IMR-90 (cell line): ENCODE measurements around the gene TET1. TPM values are rescaled to one million over a fixed set of nuclear protein-coding genes. Genes with fewer than 3 reads are reported as not detected.

ENCODE experiments used
- ATAC-seq: fragments of 200-7000 bp; cut with Tn5 transposase; 2 replicates; pipeline ENCODE4 v1.9.1; 2020; ENCODE audit warnings: low read depth, mild to moderate bottlenecking, moderate library complexity
- BruUV-seq: library from RNA; stranded (reverse); fragments of 400-500 nt; replicated peaks from 2 replicates; lab custom pipeline; 2021; lab: Mats Ljungman, UMichigan
- CTCF ChIA-PET: fragments of 300-600 bp; formaldehyde crosslinking; extraction: SDS; loops from one replicate; lab custom pipeline; 2021; ENCODE audit warnings: antibody characterized with exemption; lab: Yijun Ruan, JAX
- POLR2A ChIA-PET: fragments of 300-600 bp; sonication (Branson Sonifier 250); formaldehyde crosslinking; loops from one replicate; lab custom pipeline; 2022; ENCODE audit warnings: antibody characterized with exemption; ENCODE audit not compliant: unreplicated experiment; lab: Charles Lee
- DNase-seq: peaks from one replicate; pipeline ENCODE4 v3.0.0; 2013
- H2AFZ ChIP-seq: replicated peaks from 2 replicates; pipeline ENCODE3; 2013; ENCODE audit warnings: low read length, mild to moderate bottlenecking; ENCODE audit not compliant: poor library complexity
- H2AK5ac ChIP-seq: 2 replicates; pipeline ENCODE4 v1.6.1; 2013; ENCODE audit warnings: low read depth, low read length, inconsistent platforms
- H2AK9ac ChIP-seq: replicated peaks from 2 replicates; pipeline ENCODE3; 2013; ENCODE audit warnings: mild to moderate bottlenecking, low read depth, low read length, moderate library complexity; ENCODE audit not compliant: poor library complexity
- H2BK120ac ChIP-seq: 2 replicates; pipeline ENCODE4 v1.6.1; 2013; ENCODE audit warnings: low read depth, low read length, inconsistent platforms
- H2BK15ac ChIP-seq: 3 replicates; pipeline ENCODE4 v1.6.1; 2013; ENCODE audit warnings: low read depth, low read length, inconsistent platforms
- H2BK20ac ChIP-seq: 2 replicates; pipeline ENCODE4 v1.6.1; 2013; ENCODE audit warnings: low read depth, mild to moderate bottlenecking, inconsistent platforms, low read length, moderate library complexity
- H2BK5ac ChIP-seq: 2 replicates; pipeline ENCODE4 v1.6.1; 2013; ENCODE audit warnings: mild to moderate bottlenecking, low read depth, low read length, inconsistent platforms; ENCODE audit not compliant: poor library complexity, severe bottlenecking
- H3K14ac ChIP-seq: replicated peaks from 2 replicates; pipeline ENCODE4 v1.6.1; 2013; ENCODE audit warnings: low read depth, low read length, inconsistent platforms
- H3K18ac ChIP-seq: 2 replicates; pipeline ENCODE4 v1.6.1; 2013; ENCODE audit warnings: low read depth, low read length, control low read depth
- H3K23ac ChIP-seq: 2 replicates; pipeline ENCODE4 v1.6.1; 2013; ENCODE audit warnings: low read depth, low read length, inconsistent platforms
- H3K27ac ChIP-seq: 2 replicates; pipeline ENCODE4 v1.5.1; 2013; ENCODE audit warnings: mild to moderate bottlenecking, control low read depth, low read length; ENCODE audit not compliant: insufficient read depth
- H3K27me3 ChIP-seq: 2 replicates; pipeline ENCODE4 v1.6.1; 2013; ENCODE audit warnings: low read length; ENCODE audit not compliant: control insufficient read depth, insufficient read depth
- H3K36me3 ChIP-seq: 2 replicates; pipeline ENCODE4 v1.6.1; 2013; ENCODE audit warnings: low read length, mixed read lengths; ENCODE audit not compliant: control insufficient read depth, insufficient read depth
- H3K4ac ChIP-seq: 2 replicates; pipeline ENCODE4 v1.6.1; 2013; ENCODE audit warnings: low read depth, low read length, inconsistent platforms
- H3K4me1 ChIP-seq: 2 replicates; pipeline ENCODE4 v1.6.1; 2013; ENCODE audit warnings: low read length, mixed read lengths; ENCODE audit not compliant: control insufficient read depth, insufficient read depth
- H3K4me2 ChIP-seq: 2 replicates; pipeline ENCODE4 v1.6.1; 2013; ENCODE audit warnings: low read depth, mild to moderate bottlenecking, control low read depth, low read length, moderate library complexity
- H3K4me3 ChIP-seq: 2 replicates; pipeline ENCODE4 v1.5.1; 2013; ENCODE audit warnings: low read depth, mild to moderate bottlenecking, control low read depth, low read length, moderate library complexity; ENCODE audit not compliant: insufficient read depth
- H3K56ac ChIP-seq: 2 replicates; pipeline ENCODE4 v1.6.1; 2013; ENCODE audit warnings: low read length, inconsistent platforms; ENCODE audit not compliant: insufficient read depth; ENCODE audit errors: extremely low read depth
- H3K79me1 ChIP-seq, 2 experiments: 2 replicates each; pipeline ENCODE4 v1.6.1; 2013; ENCODE audit warnings: low read length in 2 of 2, inconsistent platforms in 1 of 2, low read depth in 1 of 2
- H3K9ac ChIP-seq: 2 replicates; pipeline ENCODE4 v1.6.1; 2013; ENCODE audit warnings: low read depth, low read length, control low read depth
- H3K9me1 ChIP-seq: 2 replicates; pipeline ENCODE4 v1.6.1; 2013; ENCODE audit warnings: low read length, inconsistent platforms; ENCODE audit not compliant: insufficient read depth
- H3K9me3 ChIP-seq: 2 replicates; pipeline ENCODE4 v1.6.1; 2013; ENCODE audit warnings: low read length; ENCODE audit not compliant: control insufficient read depth, insufficient read depth
- H4K20me1 ChIP-seq: 2 replicates; pipeline ENCODE4 v1.6.1; 2013; ENCODE audit warnings: low read length, inconsistent platforms; ENCODE audit not compliant: insufficient read depth
- H4K5ac ChIP-seq: 2 replicates; pipeline ENCODE4 v1.6.1; 2013; ENCODE audit warnings: mild to moderate bottlenecking, low read depth, low read length, control low read depth
- H4K8ac ChIP-seq, 2 experiments: 2 replicates each; pipeline ENCODE4 v1.6.1; 2013; ENCODE audit warnings: low read depth in 2 of 2, low read length in 2 of 2, control low read depth in 1 of 2, inconsistent platforms in 1 of 2
- H4K91ac ChIP-seq: 2 replicates; pipeline ENCODE4 v1.6.1; 2013; ENCODE audit warnings: low read depth, low read length, inconsistent platforms; ENCODE audit not compliant: insufficient read depth
- BHLHE40 ChIP-seq: fragments of 150-350 bp; IDR thresholded peaks from 2 replicates; pipeline ENCODE4 v1.6.1; 2016; ENCODE audit warnings: mild to moderate bottlenecking, low read depth, low read length
- CEBPB ChIP-seq: IDR thresholded peaks from 2 replicates; pipeline ENCODE4 v1.6.1; 2012; ENCODE audit warnings: low read depth, low read length, improper control_type of control experiment
- CHD1 ChIP-seq: IDR thresholded peaks from 2 replicates; pipeline ENCODE4 v1.6.1; 2012; ENCODE audit warnings: low read depth, low read length, improper control_type of control experiment
- CTCF ChIP-seq: conservative IDR thresholded peaks from 2 replicates; pipeline ENCODE4 v1.5.1; 2012; ENCODE audit warnings: mild to moderate bottlenecking, low read depth, low read length, improper control_type of control experiment
- FOS ChIP-seq: fragments of 150-350 bp; IDR thresholded peaks from 2 replicates; pipeline ENCODE4 v1.6.1; 2016; ENCODE audit warnings: low read depth, low read length
- MAFK ChIP-seq: IDR thresholded peaks from 2 replicates; pipeline ENCODE4 v1.6.1; 2012; ENCODE audit warnings: low read depth, low read length, improper control_type of control experiment
- NFE2L2 ChIP-seq: fragments of 150-350 bp; IDR thresholded peaks from 2 replicates; pipeline ENCODE4 v1.6.1; 2016; ENCODE audit warnings: low read depth, mild to moderate bottlenecking, low read length
- POLR2A ChIP-seq: IDR thresholded peaks from 2 replicates; pipeline ENCODE4 v1.6.1; 2012; ENCODE audit warnings: mild to moderate bottlenecking, low read depth, low read length
- RAD21 ChIP-seq: IDR thresholded peaks from 2 replicates; pipeline ENCODE4 v1.6.1; 2012; ENCODE audit warnings: low read length, improper control_type of control experiment
- RCOR1 ChIP-seq: IDR thresholded peaks from 2 replicates; pipeline ENCODE4 v1.6.1; 2012; ENCODE audit warnings: mild to moderate bottlenecking, low read length, improper control_type of control experiment; ENCODE audit not compliant: insufficient replicate concordance
- RFX5 ChIP-seq: IDR thresholded peaks from 2 replicates; pipeline ENCODE4 v1.8.0; 2012; ENCODE audit warnings: low read depth, mild to moderate bottlenecking, low read length, moderate library complexity
- SMC3 ChIP-seq: fragments of 150-350 bp; IDR thresholded peaks from 2 replicates; pipeline ENCODE4 v1.6.1; 2016; ENCODE audit warnings: low read depth, mild to moderate bottlenecking, antibody characterized with exemption, low read length, moderate library complexity
- WGBS, 2 experiments: methylation state at CpG; one replicate each; pipeline versions ENCODE4 v1.1.5 to v1.1.7; 2013; ENCODE audit warnings: missing lambda C conversion rate in 2 of 2; ENCODE audit not compliant: insufficient read length in 1 of 2; ENCODE audit errors: extremely low coverage in 2 of 2; 5-methylcytosine and 5-hydroxymethylcytosine counted together
- dilution Hi-C: fragments of 300-500 bp; cut with HindIII; formaldehyde crosslinking; loops from one replicate; pipeline ENCODE4 v1.14.3; 2018; ENCODE audit warnings: low sequenced_read_pairs; ENCODE audit not compliant: unreplicated experiment
- in situ Hi-C: fragments of 300-500 bp; cut with MboI; formaldehyde crosslinking; loops from 3 replicates; pipeline ENCODE4 v1.14.3; 2019; ENCODE audit warnings: low sequenced_read_pairs, inconsistent platforms, mixed read lengths
- intact Hi-C: fragments of 100-400 bp; cut with micrococcal nuclease; formaldehyde crosslinking; loops from 2 replicates; pipeline ENCODE4 v1.10.0; 2022
- polyA plus RNA-seq, 3 experiments: library from polyadenylated mRNA; depleted of rRNA; stranded (reverse); fragments of >200 nt; gene quantifications; 2 replicates each; pipeline ENCODE4 v1.2.3, GENCODE V29; 2012; ENCODE audit warnings: low replicate concordance in 1 of 3
- total RNA-seq: library from RNA; depleted of rRNA; stranded (reverse); fragments of >200 nt; gene quantifications from 2 replicates; pipeline ENCODE4 v1.2.3, GENCODE V29; 2012
- TF ChIP-seq, protein P1 (sequence below): fragments of 150-350 bp; IDR thresholded peaks from 2 replicates; pipeline ENCODE4 v1.6.1; 2016; ENCODE audit warnings: low read depth, mild to moderate bottlenecking, low read length, moderate library complexity, borderline replicate concordance
- TF ChIP-seq, protein P2 (sequence below): fragments of 150-350 bp; IDR thresholded peaks from 2 replicates; pipeline ENCODE4 v1.6.1; 2017; ENCODE audit warnings: mild to moderate bottlenecking, antibody characterized with exemption, low read length, low read depth

Gene TET1
- total and polyA plus RNA-seq, 2 of the 4 experiments (the other 2 are of a cell fraction) = 1.0 to 4.3 TPM

DNA sequence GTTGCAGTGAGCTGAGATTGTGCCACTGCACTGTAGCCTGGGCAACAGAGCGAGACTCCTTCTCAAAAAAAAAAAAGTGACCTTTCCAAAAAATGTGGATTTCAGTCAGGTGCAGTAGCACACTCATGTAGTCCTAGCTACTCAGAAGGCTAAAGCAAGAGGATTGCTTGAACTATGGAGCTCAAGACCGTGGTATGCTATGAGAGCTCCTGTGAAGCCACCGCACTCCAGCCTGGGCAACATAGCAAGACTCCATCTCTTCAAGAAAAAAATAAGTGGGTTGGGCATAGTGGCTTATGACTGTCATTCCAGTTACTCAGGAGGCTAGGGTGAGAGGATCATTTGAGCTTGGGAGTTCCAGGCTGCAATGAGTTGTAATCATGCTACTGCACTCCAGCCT is 51.1 kb downstream of the TET1 start:
- dilution Hi-C loops (no loop called here), intact Hi-C loops (no loop called here), in situ Hi-C loops (no loop called here)
- no peaks in the 10 kb centered on the region for H3K4me1 ChIP-seq
- H3K27me3 ChIP-seq = no peaks in the 10 kb centered on the region
- ChIA-PET CTCF (no interaction called here), POLR2A (no interaction called here)
- peaks cover 10% of the 10 kb centered on the region for H3K36me3 ChIP-seq
- H4K20me1 ChIP-seq = no peaks in the 10 kb centered on the region
- no peak overlapping the region for H4K91ac ChIP-seq
- no peak overlapping the region for H3K9ac ChIP-seq
- H2BK20ac ChIP-seq = no peak overlapping the region
- H2BK5ac ChIP-seq = no peak overlapping the region
- no TSS peak for BruUV-seq
- peaks cover 10 to 27% of the 10 kb centered on the region in 2 experiments for H3K79me1 ChIP-seq
- no peak overlapping the region for H3K14ac ChIP-seq
- H4K5ac ChIP-seq = no peak overlapping the region
- no peak overlapping the region for H3K23ac ChIP-seq
- no peak overlapping the region for H3K27ac ChIP-seq
- peaks cover 3% of the 10 kb centered on the region; the same call in 1 of the 2 replicates for H3K9me1 ChIP-seq
- no peak overlapping the region for H2AK5ac ChIP-seq
- no peak overlapping the region for H3K4me2 ChIP-seq
- no peak overlapping the region for H3K4ac ChIP-seq
- H4K8ac ChIP-seq = no peak overlapping the region
- H2AK9ac ChIP-seq = no peak overlapping the region
- DNase-seq (no peak), ATAC-seq (no peak)
- H3K4me3 ChIP-seq = no peak overlapping the region
- H3K18ac ChIP-seq = no peak overlapping the region
- no peak overlapping the region for H2BK120ac ChIP-seq
- no peak for TF ChIP-seq CEBPB
- no peak for TF ChIP-seq RCOR1
- TF ChIP-seq MAFK = no peak
- TF ChIP-seq CTCF = no peak
- no peak for TF ChIP-seq FOS
- no peak for TF ChIP-seq SMC3
- no peak for TF ChIP-seq RAD21
- TF ChIP-seq, protein P1, sequence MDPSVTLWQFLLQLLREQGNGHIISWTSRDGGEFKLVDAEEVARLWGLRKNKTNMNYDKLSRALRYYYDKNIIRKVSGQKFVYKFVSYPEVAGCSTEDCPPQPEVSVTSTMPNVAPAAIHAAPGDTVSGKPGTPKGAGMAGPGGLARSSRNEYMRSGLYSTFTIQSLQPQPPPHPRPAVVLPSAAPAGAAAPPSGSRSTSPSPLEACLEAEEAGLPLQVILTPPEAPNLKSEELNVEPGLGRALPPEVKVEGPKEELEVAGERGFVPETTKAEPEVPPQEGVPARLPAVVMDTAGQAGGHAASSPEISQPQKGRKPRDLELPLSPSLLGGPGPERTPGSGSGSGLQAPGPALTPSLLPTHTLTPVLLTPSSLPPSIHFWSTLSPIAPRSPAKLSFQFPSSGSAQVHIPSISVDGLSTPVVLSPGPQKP = no peak
- no peak for TF ChIP-seq POLR2A
- no peak for TF ChIP-seq BHLHE40
- TF ChIP-seq NFE2L2 = no peak
- TF ChIP-seq, protein P2, sequence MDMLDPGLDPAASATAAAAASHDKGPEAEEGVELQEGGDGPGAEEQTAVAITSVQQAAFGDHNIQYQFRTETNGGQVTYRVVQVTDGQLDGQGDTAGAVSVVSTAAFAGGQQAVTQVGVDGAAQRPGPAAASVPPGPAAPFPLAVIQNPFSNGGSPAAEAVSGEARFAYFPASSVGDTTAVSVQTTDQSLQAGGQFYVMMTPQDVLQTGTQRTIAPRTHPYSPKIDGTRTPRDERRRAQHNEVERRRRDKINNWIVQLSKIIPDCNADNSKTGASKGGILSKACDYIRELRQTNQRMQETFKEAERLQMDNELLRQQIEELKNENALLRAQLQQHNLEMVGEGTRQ = no peak
- no peak for TF ChIP-seq RFX5
- no peak for TF ChIP-seq CHD1
- WGBS, 2 experiments = no CpG with 5 or more reads among the region's 3 CpGs
- H2AFZ ChIP-seq = no peak overlapping the region
- H3K9me3 ChIP-seq = no peaks in the 10 kb centered on the region
- no peak overlapping the region for H2BK15ac ChIP-seq
- H3K56ac ChIP-seq = no peak overlapping the region
